GM20431 (cell line): ENCODE results near the gene RERG.

ENCODE experiments used
- in situ Hi-C: fragments of 300-500 bp; cut with MseI, MboI; formaldehyde crosslinking; loops from one replicate; pipeline ENCODE4 v1.15.0; 2020; ENCODE audit warnings: low sequenced_read_pairs; ENCODE audit not compliant: unreplicated experiment

Gene RERG

GRCh38 chr12:15222219-15222618 lies 1.0 kb upstream of the RERG start:
- in situ Hi-C loops: no loop called here

GRCh38 chr12:15220451-15220850 lies 766 bp downstream of the RERG start:
- in situ Hi-C loops: no loop called here

GRCh38 chr12:15218794-15219193 lies 2.4 kb downstream of the RERG start:
- in situ Hi-C loops: no loop called here

GRCh38 chr12:15216036-15216889 lies 5.0 kb downstream of the RERG start:
- in situ Hi-C loops: no loop called here

- in situ Hi-C loops: no loop called here
These were observed 6.2 kb downstream of the RERG start for GRCh38 chr12:15214851-15215601.

- in situ Hi-C loops: no loop called here
These were observed 8.3 kb downstream of the RERG start for GRCh38 chr12:15212930-15213329.

- in situ Hi-C loops: no loop called here
These were observed 11.4 kb downstream of the RERG start for GRCh38 chr12:15209782-15210181.

GRCh38 chr12:15208871-15209656 lies 12.2 kb downstream of the RERG start:
- in situ Hi-C loops: no loop called here

GRCh38 chr12:15208140-15208539 lies 13.1 kb downstream of the RERG start:
- in situ Hi-C loops: no loop called here

- in situ Hi-C loops: no loop called here
These were observed 14.3 kb downstream of the RERG start for GRCh38 chr12:15206831-15207389.

- in situ Hi-C loops: no loop called here
These were observed 14.9 kb downstream of the RERG start for GRCh38 chr12:15206338-15206737.

- in situ Hi-C loops: no loop called here
These were observed 15.7 kb downstream of the RERG start for GRCh38 chr12:15205341-15206010.

GRCh38 chr12:15201456-15201855 lies 19.8 kb downstream of the RERG start:
- in situ Hi-C loops: no loop called here

GRCh38 chr12:15201056-15201455 lies 20.2 kb downstream of the RERG start:
- in situ Hi-C loops: no loop called here

- in situ Hi-C loops: no loop called here
These were observed 20.6 kb downstream of the RERG start for GRCh38 chr12:15200641-15201040.

GRCh38 chr12:15199930-15200329 lies 21.3 kb downstream of the RERG start:
- in situ Hi-C loops: no loop called here

GRCh38 chr12:15196678-15197505 lies 24.3 kb downstream of the RERG start:
- in situ Hi-C loops: no loop called here

GRCh38 chr12:15196221-15196620 lies 25.0 kb downstream of the RERG start:
- in situ Hi-C loops: no loop called here
